Right lung (tissue), 10 donors: ENCODE data around the gene IFRD2. TPM values are rescaled to one million over a fixed set of nuclear protein-coding genes. Genes with fewer than 3 reads are reported as not detected.
A peak's percentile ranks its signal among the peaks of the same experiment; 100 is the strongest.

Experiments used
- DNase-seq, 2 donors: peaks; one replicate each; pipeline ENCODE4 v3.0.0-alpha.2; 2013
- long read RNA-seq, 8 donors: transcript quantifications; one replicate each; lab custom pipeline, GENCODE V29; 2026
- polyA plus RNA-seq, 5 donors: library from polyadenylated mRNA; unstranded; fragments of 120-200 nt; gene quantifications; one replicate each; pipeline versions ENCODE4 v1.2.1 to v1.2.3, GENCODE V29; 2013; ENCODE audit warnings: inconsistent platforms in 1 of 5, low replicate concordance in 1 of 5; ENCODE audit not compliant: insufficient read length in 5 of 5, insufficient read depth in 1 of 5

Gene IFRD2
- polyA plus RNA-seq, result 10 to 100 TPM; 26.6 to 46.5 (median 34.0) TPM
- long read RNA-seq, donor 1, transcript IFRD2-202 (12 exons, 2,109 nt), result major isoform, 12 of 16 reads
- long read RNA-seq, donor 1, partial matches to known transcripts, result 0 of 16 reads
- long read RNA-seq, donor 1, other reads (novel, unspliced or antisense), result 0 of 16 reads
- long read RNA-seq, donor 2, transcript IFRD2-202 (12 exons, 2,109 nt), result major isoform, 6 of 6 reads
- long read RNA-seq, donor 2, partial matches to known transcripts, result 0 of 6 reads
- long read RNA-seq, donor 2, other reads (novel, unspliced or antisense), result 0 of 6 reads
- long read RNA-seq, donor 3, transcript IFRD2-202 (12 exons, 2,109 nt), result major isoform, 12 of 12 reads
- long read RNA-seq, donor 3, partial matches to known transcripts, result 0 of 12 reads
- long read RNA-seq, donor 3, other reads (novel, unspliced or antisense), result 0 of 12 reads
- long read RNA-seq, donor 4, partial matches to known transcripts, result 8 of 12 reads
- long read RNA-seq, donor 4, other reads (novel, unspliced or antisense), result 0 of 12 reads
- long read RNA-seq, donor 5, transcript IFRD2-202 (12 exons, 2,109 nt), result major isoform, 5 of 9 reads
- long read RNA-seq, donor 5, partial matches to known transcripts, result 0 of 9 reads
- long read RNA-seq, donor 5, other reads (novel, unspliced or antisense), result 0 of 9 reads
- long read RNA-seq, donor 6, transcript IFRD2-202 (12 exons, 2,109 nt), result major isoform, 9 of 10 reads
- long read RNA-seq, donor 6, partial matches to known transcripts, result 0 of 10 reads
- long read RNA-seq, donor 6, other reads (novel, unspliced or antisense), result 0 of 10 reads
- long read RNA-seq, donor 7, transcript IFRD2-202 (12 exons, 2,109 nt), result major isoform, 15 of 16 reads
- long read RNA-seq, donor 7, partial matches to known transcripts, result 0 of 16 reads
- long read RNA-seq, donor 7, other reads (novel, unspliced or antisense), result 0 of 16 reads
- long read RNA-seq, donor 8, partial matches to known transcripts, result 0 of 1 reads
- long read RNA-seq, donor 8, other reads (novel, unspliced or antisense), result 0 of 1 reads

GRCh38 chr3:50292159-50293078, at the start of gene IFRD2:
IFRD2 (minus strand) TSS chr3:50292429; CDS start chr3:50292274, 155 bp downstream.
- DNase-seq, result peak; percentile 94 to 95

- no peak for DNase-seq
Measured at GRCh38 chr3:50341537-50341936, 49.3 kb upstream of the IFRD2 start.

- DNase-seq, result peak; percentile 57 to 66
Measured at GRCh38 chr3:50340448-50341329, 48.5 kb upstream of the IFRD2 start, which contains the start of gene RASSF1. RASSF1 (minus strand) TSS chr3:50340836; CDS start chr3:50340805, 31 bp downstream.

- no peak for DNase-seq
Measured at GRCh38 chr3:50340147-50340447, 47.9 kb upstream of the IFRD2 start.

GRCh38 chr3:50339485-50340146, 47.4 kb upstream of the IFRD2 start:
- DNase-seq, result no peak

- DNase-seq, result no peak
Measured at GRCh38 chr3:50338965-50339364, 46.7 kb upstream of the IFRD2 start.

DNA sequence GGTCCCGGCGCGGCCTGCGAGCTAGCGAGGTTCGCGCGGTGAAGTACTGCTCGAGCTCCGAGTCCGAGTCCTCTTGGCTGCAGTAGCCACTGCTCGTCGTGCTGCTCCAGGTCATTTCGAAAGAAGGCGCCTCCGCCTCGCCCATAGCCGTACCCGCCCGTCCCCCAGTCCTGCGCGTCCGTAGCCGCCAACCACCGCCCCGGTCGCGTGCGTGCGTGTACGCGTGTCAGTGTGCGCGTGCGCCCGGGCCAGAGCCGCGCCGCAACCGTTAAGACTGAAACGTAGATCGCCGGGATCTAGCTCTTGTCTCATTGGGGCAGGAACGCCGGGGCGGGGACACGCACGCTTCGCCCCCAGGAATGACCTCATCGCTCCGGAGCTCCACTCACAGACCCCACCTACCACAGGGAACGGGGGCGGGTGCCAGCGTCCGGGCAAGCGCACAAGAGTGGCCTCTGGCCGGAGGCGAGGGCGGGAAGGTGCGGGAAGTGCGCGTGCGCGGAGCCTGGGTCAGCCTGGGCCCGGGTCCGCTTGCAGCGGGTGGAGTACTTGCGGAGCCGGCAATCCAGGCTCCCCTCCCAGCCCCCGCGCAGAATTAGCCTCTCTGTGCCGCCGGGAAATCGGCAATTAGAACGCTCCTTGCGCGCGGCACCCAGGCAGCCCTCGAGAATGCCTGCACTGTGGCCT, 45.1 kb upstream of the IFRD2 start:
- DNase-seq, result peak; percentile 97 to 98

DNA sequence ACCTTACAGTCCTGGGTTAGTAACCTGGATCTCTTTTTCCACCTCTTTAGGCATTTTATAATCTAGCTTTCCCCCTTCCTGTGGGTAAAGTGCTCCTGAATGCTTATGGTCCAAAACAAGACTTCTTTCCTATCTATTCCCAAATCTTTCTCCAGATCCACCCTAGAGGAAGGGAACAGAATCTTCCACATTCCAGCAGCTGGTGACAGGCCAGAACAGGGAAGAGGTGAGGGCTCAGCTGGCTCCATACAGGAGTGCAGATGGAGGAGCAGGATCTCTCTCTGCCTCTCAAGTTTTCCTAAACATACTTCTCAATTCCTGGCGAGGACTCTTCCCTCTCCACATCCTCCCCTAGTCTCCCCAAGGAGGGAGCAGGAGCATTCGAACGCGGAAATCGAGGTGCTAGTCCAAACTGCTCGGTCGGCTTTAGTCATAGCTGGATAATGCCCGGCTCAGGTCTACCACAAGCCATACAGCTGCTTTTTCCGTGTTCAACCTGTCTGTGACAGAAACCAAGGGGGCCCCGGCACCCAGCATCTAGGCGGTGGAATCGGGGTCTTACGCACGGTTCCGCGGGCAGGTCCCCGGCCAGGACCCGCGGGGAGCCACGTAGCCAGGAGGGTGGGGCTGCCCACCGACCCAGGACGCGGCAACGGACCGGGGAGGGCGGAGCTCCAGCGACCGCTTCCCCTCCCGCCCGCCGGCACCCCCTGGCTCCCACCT, 44.4 kb upstream of the IFRD2 start:
- no peak for DNase-seq

- DNase-seq, result no peak
Measured at GRCh38 chr3:50334339-50335075, 42.3 kb upstream of the IFRD2 start.

DNA sequence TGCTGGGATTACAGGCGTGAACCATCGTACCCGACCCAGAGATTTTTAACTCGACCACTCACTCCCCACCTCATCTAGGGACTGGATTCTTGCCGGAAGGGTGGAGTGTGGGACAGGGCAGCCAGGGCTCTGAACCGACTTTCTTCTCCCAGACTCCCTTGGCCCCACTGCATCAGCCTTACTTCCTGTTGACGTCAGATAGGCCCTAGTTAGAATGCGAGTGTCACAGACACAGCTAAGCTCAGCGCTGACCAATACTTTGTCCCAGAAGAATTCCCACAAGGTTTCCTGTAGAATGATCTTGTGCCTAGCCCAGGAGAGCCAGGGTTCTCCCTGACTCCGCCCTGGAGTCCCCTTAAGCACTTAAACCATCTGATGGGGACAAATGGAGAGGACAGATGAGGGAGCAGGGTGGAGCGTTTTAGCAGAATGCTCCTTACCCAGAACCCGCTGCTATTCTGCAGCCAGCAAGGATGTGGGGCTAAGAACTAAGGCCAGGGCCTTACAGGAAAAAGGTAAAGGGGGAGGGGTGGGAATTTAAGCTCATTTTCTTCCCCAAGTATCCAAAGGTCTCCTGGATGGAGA, 41.6 kb upstream of the IFRD2 start:
- DNase-seq, result no peak

GRCh38 chr3:50331364-50331907, 39.2 kb upstream of the IFRD2 start:
- DNase-seq, result no peak

- no peak for DNase-seq
Measured at GRCh38 chr3:50330330-50330729, 38.1 kb upstream of the IFRD2 start.

DNA sequence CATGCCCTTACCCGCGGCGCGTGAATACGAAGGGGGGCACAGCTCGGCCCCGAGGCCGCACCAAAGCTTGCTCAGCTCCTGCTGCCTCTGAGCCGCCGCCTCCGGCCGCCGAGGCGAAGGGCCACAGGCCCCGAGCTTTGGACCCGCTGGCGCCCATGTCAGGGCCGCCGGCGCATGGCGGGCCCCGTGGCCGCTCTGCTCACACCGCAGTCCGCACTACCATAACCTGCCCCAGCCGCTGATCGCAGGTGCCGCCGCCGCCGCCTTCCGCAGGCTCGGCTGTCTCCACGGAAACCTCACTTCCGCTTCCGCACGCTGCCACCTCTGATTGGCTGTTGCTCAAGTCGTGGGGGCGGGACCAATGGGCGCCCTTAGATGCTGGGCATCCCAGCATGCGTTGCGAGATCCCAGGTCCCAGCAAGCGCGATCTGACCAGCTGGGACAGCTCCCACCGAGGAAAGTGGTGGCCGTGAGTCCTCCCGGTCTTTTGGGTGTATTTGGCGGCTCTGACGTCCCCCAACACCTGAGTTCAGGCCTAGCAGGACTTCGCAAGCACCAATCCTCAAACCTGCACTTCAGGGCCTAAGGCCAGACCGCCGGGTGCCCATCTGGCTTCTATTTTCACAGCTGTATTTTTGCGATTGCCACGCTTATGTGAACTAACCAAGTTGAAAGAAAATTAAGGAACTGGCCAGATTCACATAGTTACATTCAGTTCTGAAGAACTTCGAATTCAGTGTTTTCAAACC, 35.9 kb upstream of the IFRD2 start, which contains the start of gene TUSC2:
Gene TUSC2, minus strand, starts transcription at position 281 of the 749 bp plus-strand sequence. Its CDS starts 124 bp downstream, at position 157.
- peak; percentile 94 to 97 for DNase-seq

- no peak for DNase-seq
Measured at GRCh38 chr3:50327129-50327528, 34.9 kb upstream of the IFRD2 start.

GRCh38 chr3:50326182-50326541, 33.9 kb upstream of the IFRD2 start:
- DNase-seq, result no peak
